G401.6 (cell line): ENCODE results near the gene SELENOH.
A peak's percentile ranks its signal among the peaks of the same experiment; 100 is the strongest.
"Not testable (repeated sequence)": the region's sequence is repeated elsewhere in the genome, so short reads cannot be mapped to it uniquely, and the experiment has no call there.

ENCODE experiments used
- FAIRE-seq: peaks from 2 replicates; lab custom pipeline; 2012; peaks lifted over from hg19 to GRCh38; lab: Jason Lieb, UNC

Gene SELENOH, protein sequence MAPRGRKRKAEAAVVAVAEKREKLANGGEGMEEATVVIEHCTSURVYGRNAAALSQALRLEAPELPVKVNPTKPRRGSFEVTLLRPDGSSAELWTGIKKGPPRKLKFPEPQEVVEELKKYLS

DNA sequence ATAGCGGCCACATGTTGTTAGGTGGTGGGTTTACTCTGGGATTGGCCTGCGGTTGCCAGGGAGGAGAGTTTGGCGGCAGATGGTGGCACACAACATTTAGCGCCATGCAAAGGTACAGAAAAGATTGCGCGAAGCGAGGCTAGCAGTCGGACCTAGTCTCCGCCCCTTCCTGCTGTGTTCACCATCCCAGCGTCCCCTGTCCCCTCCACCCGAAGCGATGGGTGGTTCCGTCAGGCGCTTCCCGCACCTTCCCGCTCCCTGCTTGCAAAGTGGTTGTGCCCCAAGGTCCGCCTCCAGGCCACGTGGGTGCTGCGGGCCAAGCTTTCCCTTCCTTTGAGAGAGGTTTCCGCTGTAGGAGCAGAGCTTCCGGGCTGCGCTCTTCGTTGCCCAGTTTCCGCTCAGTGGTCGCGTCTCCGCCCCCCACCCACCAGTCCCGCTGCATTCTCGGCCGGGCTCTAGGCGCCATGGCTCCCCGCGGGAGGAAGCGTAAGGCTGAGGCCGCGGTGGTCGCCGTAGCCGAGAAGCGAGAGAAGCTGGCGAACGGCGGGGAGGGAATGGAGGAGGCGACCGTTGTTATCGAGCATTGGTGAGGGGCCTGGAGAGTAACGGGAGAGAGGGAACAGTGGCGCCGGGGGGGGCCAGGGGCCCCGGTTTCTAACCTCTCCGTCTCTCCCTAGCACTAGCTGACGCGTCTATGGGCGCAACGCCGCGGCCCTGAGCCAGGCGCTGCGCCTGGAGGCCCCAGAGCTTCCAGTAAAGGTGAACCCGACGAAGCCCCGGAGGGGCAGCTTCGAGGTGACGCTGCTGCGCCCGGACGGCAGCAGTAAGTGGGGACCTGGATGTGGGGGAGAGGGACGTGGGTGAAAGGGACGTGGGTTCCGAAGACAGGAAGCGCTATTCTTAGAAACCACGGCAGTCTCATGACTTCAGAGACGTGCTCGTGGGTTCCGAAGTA is at the start of gene SELENOH:
SELENOH (plus strand) TSS at position 360 of the 955 bp plus-strand sequence; CDS start at position 465, 105 bp downstream.
- peak; percentile 92 for FAIRE-seq

DNA sequence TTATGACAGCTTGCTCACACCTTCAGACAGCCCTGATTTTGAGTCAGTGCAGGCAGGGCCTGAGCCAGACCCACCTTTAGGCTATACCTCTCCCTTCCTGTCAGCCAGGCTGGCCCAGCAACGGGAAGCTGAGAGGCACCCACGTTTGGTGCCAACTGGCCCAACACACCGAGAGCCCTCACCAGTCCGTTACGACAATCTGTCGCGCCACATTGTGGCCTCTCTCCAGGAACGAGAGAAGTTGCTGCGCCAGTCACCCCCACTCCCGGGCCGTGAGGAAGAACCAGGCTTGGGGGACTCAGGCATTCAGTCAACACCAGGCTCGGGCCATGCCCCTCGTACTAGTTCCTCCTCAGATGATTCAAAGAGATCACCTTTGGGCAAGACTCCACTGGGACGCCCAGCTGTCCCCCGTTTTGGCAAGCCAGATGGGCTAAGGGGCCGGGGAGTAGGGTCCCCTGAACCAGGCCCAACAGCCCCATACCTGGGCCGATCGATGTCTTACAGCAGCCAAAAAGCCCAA is 42.4 kb upstream of the SELENOH start:
- no peak for FAIRE-seq

DNA sequence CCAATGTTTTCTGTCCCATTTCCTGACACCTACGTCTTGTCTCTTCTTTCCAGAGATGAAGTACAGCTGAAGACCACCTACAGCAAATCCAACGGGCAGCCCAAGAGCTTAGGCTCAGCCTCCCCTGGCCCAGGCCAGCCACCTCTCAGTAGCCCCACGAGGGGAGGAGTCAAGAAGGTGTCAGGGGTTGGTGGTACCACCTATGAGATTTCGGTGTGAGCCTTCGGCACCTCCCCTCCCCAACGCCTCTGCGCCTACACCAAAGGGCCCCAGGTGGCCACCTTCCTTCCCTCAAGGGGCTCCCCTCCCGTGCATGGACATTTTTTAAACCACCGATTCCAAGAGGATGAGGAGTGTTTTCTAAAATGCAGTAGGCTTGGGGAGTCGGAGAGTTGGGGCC is 41.5 kb upstream of the SELENOH start:
- FAIRE-seq, result no peak

DNA sequence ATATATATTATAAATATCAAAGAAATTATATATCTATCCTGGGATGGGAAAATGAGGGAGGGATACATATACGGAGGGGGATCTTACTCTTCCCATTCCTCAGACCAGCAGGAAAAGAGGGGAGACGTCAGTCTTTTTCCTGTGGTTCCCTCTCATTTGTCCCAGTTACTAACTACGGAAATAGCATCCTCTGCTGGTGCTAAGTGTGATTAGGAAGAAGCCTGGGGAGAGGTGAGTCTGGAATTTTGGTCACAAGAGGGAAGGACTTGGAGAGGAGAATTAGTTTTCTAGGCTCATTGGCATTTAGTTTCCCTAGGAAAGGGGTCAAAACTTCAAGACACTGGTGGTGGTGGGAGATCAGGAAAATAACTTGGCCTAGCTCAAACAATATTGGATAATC is 40.9 kb upstream of the SELENOH start:
- no peak for FAIRE-seq

DNA sequence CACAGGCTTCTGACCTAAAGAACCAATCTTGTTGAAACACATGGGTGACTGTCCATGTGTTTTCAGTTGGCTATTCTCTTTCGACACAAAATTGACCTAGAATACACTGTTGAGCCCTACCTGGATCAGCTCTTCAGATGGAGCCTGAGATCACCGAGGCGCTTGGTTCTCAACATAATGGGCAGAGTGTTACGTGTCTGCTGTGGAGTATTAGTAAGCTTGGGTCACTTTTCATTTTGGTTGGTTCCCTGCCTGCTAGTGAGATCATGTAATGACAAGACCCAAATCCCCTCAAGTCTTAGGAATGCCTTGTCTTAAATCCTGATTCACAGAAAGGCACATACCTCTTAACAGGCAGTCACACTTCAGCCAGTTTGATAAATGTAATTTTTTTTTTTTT is 38.0 kb upstream of the SELENOH start:
- FAIRE-seq, result no peak

DNA sequence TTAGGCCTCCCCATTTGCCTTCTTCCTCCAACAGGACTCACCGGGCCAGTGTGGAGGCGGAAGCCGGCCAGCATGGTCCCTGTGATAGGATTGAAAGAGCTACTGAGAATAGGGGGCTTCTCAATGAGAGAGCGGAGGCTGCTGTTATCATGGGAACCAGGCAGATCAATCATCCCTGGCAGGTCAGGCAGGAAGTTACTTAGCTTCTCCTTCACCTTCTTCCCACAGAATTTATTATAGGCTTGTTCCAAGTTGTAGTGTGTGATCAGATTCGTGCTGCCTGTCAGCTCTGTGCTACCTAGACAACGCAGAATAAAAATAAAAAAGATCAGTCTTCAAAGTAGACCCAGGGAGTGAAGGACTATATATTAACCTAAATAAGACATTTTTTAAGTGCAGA is 36.4 kb upstream of the SELENOH start:
- FAIRE-seq, result no peak

DNA sequence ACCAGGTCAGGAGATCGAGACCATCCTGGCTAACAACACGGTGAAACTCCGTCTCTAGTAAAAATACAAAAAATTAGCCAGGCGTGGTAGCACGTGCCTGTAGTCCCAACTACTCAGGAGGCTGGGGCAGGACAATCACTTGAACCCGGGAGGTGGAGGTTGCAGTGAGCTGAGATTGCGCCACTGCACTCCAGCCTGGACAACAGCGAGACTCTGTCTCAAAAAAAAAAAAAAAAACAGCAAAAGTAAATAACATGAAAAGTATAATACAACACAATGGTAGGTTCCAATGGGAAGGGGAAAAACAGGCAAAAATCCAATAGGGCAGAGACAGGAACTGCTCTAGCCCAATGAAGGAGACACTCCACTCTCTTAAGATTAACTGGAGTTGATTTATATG is 35.9 kb upstream of the SELENOH start:
- not testable (repeated sequence) for FAIRE-seq

DNA sequence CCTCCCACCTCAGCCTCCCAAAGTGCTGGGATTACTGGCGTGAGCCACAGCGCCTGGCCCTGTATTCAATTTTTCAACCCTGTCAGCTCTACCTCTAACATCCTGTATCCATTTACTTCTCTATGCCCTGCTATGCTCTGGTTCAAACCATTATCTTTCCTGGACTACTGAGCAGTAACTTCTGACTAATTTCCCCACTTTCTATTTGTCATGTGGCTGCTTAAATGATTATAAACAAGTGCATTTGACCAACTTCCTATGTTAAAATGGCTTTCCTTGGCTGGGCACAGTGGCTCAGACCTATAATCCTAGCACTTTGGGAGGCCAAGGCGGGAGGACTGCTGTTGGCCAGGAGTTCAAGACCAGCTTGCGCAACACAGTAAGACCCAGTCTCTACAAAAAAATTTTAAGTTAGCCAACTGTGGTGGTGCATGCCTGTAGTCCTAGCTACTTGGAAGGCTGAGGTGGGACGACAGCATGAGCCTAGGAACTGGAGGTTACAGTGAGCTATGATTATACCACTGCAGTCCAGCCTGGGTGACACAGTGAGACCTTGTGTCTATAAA is 31.4 kb upstream of the SELENOH start:
- no peak for FAIRE-seq

DNA sequence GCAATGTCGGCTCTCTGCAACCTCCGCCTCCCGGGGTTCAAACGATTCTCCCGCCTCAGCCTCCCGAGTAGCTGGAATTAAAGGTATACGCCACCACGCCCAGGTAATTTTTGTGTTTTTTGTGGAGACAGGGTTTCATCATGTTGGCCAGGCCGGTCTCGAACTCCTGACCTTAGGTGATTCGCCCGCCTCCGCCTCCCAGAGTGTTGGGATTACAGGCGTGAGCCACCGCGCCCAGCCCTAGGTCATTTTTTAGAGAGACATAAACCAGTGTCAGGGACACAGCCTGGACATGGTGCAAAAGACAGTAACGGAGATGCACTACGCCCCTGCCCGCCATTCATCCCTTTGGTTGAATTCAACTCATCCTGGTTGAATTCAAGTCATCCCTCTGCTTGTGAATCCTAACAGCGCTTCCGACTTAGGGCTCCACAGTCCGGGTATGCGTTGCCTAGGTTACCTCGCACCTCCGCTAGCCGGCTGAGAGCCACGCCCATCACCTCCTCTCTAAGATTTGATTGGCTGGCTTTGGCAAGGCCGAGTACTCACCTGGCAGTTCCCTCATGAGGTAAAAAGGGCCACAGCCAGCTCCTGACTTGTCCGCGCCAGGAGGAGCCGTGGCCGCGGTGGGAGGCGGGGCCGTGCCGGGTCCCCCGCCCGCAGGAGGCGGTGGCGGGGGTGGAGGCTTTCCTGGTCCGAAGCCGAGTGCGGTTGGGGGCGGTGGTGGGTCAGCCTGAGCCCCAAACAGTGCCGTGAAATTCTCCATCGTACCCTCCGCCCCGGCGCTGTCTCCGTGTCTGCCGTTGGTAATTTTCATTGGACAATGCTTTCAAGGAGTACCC is 29.7 kb upstream of the SELENOH start, which contains the start of gene MED19:
MED19 (minus strand) TSS at position 802 of the 842 bp plus-strand sequence; CDS start at position 766, 36 bp downstream.
- FAIRE-seq, result no peak

DNA sequence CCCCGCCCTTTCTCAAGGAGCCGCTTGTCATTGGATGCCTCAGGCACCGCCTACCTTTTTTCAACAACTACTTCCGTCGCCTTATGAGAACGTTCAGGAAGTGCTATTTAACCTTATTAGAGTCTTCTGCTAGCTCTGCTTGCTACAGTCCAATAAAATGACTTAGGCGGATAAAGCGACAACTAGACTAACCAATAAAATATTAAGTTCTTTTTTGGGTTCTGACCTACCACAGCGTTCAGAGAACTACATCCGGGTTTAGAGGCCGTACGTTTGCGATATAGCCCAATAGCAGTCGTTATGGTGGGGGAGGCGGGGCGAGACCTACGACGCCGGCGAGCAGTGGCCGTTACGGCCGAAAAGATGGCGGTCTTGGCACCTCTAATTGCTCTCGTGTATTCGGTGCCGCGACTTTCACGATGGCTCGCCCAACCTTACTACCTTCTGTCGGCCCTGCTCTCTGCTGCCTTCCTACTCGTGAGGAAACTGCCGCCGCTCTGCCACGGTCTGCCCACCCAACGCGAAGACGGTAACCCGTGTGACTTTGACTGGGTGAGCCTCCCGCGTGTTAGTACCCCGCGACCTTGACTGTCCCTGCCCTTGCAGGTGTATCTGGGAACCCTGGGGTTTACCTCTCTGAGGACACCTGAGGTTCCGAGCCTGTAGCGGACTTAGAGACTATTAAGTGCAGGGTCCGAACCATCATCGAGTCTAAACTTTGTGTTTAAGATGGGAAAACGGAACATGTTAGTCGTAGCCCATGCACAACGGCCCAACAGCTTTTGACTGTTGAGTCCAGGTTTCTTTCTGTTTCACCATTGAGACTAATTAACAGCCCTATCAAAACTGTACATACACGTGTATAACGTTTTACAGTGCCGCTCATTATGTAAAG is 28.8 kb upstream of the SELENOH start, which contains the start of gene TMX2:
TMX2 (plus strand) TSS at position 338 of the 895 bp plus-strand sequence; CDS start at position 364, 26 bp downstream.
- peak; percentile 99 for FAIRE-seq

DNA sequence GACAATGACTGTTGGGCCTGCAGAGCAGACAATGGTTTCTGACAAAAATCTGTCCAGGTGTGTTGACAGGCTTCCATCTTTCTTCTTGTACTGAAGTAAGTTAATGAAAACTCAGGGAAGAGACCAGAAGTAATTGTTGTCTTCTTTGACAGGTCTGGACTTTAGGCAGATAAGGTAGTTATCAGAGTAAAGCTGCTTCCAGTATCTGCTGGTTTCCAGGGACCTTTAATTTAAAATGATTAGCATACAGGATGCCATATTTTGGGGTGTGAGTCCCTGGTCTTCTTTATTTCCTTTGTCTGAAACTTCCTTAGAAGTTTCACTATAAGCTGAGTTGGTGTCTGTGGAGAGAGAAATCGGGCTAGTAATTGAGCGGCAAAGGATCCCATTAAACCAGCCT is 27.5 kb upstream of the SELENOH start:
- no peak for FAIRE-seq

DNA sequence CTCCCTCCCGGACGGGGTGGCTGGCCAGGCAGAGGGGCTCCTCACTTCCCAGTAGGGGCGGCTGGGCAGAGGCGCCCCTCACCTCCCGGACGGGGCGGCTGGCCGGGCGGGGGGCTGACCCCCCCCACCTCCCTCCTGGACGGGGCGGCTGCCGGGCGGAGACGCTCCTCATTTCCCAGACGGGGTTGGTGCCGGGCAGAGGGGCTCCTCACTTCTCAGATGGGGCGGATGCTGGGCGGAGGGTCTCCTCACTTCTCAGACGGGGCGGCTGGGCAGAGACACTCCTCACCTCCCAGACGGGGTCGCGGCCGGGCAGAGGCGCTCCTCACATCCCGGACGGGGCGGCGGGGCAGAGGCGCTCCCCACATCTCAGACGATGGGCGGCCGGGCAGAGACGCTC is 24.6 kb upstream of the SELENOH start:
- not testable (repeated sequence) for FAIRE-seq

DNA sequence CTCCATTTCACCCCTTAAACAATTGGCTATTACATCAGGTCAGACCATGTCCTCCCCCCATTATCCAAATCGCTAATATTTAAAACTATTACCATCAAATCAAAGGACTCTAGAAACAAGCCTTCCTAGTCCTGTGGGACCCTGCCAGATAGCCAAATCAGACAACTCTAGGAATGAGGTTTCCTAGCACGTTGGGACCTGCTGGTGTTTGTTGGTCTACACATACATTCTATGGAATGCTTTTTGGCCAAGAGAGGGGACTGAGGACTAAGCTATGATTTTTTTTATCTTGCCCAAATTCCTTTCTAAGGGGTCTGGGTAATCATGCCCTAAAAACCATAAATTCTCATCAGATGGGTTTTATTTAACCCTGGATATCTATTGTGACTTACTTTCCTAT is 14.1 kb upstream of the SELENOH start:
- no peak for FAIRE-seq

DNA sequence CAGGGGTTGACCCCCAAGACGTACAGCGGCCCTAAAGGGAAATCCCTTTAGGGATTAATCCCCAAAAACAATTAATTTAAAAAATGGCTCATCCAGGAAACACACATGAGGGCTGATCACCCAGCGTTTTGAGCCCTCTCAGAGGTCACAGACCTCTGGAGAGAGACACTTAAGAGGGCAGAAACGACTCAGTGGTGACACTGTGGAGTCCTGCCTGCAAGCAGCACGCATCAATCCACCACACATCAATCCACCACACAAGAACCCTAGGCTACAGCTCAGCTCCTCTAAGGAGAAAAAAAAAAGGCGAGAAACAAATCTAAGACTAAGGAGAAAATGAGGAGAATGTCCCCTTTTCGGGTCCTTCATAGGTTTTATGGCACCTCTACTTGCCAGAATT is 12.5 kb upstream of the SELENOH start:
- no peak for FAIRE-seq

DNA sequence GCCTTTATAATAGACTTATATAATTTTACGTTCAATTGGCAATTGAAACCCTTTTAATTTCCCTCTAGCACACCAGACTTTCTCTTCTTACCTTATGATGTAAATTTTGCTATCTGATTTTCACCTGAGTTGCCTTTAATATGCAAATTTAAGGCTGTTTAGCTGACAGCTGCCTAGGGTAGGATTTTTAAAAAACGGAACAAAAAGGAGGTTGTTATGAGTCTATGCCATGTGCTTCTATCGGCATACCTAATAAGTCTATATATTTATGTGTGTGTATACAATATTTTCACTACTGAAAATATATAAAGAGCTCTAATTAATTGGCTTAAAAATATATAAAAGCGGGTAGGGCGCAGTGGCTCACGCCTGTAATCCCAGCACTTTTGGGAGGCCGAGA is 11.8 kb upstream of the SELENOH start:
- FAIRE-seq, result no peak

DNA sequence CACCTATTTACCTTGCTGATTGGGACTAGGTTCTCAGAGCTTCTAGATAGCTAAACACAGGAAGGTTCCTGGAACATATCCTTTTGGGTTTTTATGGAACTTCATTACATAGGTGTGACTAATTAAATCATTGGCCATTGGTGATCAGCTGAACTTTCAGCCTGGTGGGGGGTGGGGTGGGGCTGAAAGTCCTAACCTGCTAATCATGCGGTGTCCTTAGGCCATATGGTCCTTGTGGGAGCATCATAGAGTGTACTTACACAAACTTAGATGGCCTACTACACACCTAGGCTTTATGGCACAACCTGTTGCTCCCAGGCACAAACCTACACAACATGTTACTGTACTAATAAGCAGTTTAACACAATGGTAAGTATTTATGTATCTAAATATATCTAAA is 8.6 kb upstream of the SELENOH start:
- no peak for FAIRE-seq

DNA sequence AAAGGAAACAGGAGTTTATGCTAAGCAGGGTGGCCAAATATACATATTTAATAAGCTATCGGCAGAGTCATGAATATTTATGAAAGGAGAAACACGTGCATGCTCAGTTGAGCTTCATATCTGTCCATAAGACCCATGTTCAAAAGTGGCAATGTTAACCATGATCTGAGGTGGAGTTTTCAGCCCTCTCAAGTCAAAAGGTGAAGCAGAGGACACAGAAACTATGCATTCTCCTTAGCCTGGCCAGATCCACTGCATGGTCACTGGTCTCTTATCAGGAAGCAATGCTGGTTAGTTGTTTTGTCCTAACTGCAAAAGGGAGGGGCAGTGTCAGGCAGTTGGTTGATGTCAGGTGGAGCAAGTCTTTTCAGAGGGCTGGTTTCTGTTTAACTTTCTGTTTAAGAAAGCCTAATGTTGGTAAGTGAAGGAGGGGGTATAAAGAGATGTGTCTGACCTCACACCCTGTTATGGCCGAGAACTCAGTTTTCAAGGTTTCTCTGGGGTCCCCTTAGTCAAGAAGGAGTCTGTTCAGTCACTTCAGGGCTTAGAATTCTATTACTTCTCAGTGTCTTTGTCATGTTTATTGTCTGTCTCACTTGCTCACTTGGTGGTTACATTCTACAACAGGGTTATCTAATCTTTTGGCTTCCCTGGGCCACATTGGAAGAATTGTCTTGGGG is 5.5 kb upstream of the SELENOH start:
- FAIRE-seq, result no peak

DNA sequence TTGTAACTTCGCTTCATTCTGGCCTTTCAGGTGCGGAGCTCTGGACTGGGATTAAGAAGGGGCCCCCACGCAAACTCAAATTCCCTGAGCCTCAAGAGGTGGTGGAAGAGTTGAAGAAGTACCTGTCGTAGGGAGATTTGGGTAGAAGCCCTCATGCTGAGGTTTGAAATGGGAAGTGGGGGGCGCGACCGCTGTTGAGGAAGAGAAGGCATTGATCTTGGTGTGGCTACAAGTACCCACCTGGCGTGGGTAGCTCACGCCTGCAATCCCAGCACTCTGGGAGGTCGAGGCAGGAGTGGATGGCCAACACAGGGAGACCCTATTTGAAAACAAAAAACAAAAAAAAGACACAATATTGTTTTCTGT is 779 bp downstream of the SELENOH start:
- no peak for FAIRE-seq

DNA sequence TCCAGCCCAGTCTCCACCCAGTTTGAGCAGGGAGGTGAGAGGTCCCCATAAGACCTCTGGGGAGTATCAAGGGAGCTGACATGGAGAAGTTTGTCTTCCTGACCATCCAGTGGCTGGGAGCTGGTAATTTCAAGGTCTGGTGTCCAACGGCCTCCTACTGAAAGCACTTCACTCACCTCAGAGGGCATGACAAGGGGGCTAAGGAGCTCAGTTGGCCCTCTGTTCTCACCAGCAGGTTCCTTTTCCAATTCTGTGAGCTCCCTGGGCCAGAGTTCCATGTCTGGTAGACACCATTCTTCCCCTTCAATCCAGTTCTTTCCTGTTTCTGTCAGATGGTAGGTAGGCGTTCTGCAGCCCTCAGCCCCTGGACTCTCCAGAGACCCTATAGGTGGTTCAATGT is 3.1 kb downstream of the SELENOH start:
- FAIRE-seq, result no peak

DNA sequence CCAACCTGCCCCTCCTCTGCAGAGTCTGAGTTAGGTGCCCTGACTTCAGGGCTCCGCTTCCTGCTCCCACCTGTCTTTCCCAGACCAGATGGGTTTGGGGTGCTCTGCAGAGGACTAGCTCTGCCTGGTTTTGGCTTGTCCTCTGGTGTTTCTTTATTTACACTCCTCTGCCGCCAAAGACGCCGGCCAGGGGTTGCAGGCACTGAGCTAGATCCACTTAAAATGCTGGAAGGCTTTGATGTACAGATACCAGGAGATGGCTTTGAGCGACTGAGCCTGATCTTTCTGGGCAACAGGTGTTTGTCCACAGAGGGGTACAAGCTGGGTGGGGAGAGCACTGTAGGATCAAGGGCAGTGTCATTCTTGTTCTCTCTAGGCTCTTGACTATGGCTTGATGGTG is 3.9 kb downstream of the SELENOH start:
- FAIRE-seq, result no peak
